HG03196 (cell line): Measurements from ENCODE around the gene CHST12.

Experiments
- ATAC-seq: cut with Tn5 transposase; IDR thresholded peaks from one replicate; pipeline ENCODE4 v1.9.1; 2021; ENCODE audit not compliant: unreplicated experiment

The CHST12 gene

GRCh38 chr7:2403014-2403717 is at the start of gene CHST12:
Gene CHST12, plus strand, starts transcription at chr7:2403611. Its CDS starts 29,029 bp downstream, at chr7:2432640.
- ATAC-seq = peak; percentile 41

- ATAC-seq = peak; percentile 56
Observed at GRCh38 chr7:2353936-2354185, 49.5 kb upstream of the CHST12 start.

- peak; percentile 83 for ATAC-seq
Observed at GRCh38 chr7:2354186-2354938, 49.0 kb upstream of the CHST12 start, which contains the start of gene EIF3B. Gene EIF3B, plus strand, starts transcription at chr7:2354827. Its CDS starts 95 bp downstream, at chr7:2354922.

- ATAC-seq = peak; percentile 25
Observed at GRCh38 chr7:2354939-2355704, 48.3 kb upstream of the CHST12 start.

GRCh38 chr7:2355705-2356008 is 47.8 kb upstream of the CHST12 start:
- no peak for ATAC-seq

- no peak for ATAC-seq
Observed at GRCh38 chr7:2357165-2357564, 46.2 kb upstream of the CHST12 start.

GRCh38 chr7:2357571-2357970 is 45.8 kb upstream of the CHST12 start:
- ATAC-seq = no peak

- ATAC-seq = no peak
Observed at GRCh38 chr7:2358968-2359527, 44.4 kb upstream of the CHST12 start.

GRCh38 chr7:2359610-2360009 is 43.8 kb upstream of the CHST12 start:
- ATAC-seq = no peak

GRCh38 chr7:2360796-2361195 is 42.6 kb upstream of the CHST12 start:
- ATAC-seq = no peak

GRCh38 chr7:2362385-2363088 is 40.9 kb upstream of the CHST12 start:
- no peak for ATAC-seq

GRCh38 chr7:2369139-2369538 is 34.3 kb upstream of the CHST12 start:
- no peak for ATAC-seq

GRCh38 chr7:2371329-2371728 is 32.1 kb upstream of the CHST12 start:
- no peak for ATAC-seq

- ATAC-seq = no peak
Observed at GRCh38 chr7:2372724-2373123, 30.7 kb upstream of the CHST12 start.

GRCh38 chr7:2373124-2373556 is 30.3 kb upstream of the CHST12 start:
- ATAC-seq = no peak

GRCh38 chr7:2373646-2374045 is 29.8 kb upstream of the CHST12 start:
- ATAC-seq = no peak

GRCh38 chr7:2374401-2374800 is 29.0 kb upstream of the CHST12 start:
- no peak for ATAC-seq

GRCh38 chr7:2374830-2375728 is 28.3 kb upstream of the CHST12 start:
- no peak for ATAC-seq

- no peak for ATAC-seq
Observed at GRCh38 chr7:2376351-2377154, 26.9 kb upstream of the CHST12 start.
